Neural progenitor cell (in vitro differentiated cells): ENCODE results near the gene MAML3. TPM values are rescaled to one million over a fixed set of nuclear protein-coding genes. Genes with fewer than 3 reads are reported as not detected.
A peak's percentile ranks its signal among the peaks of the same experiment; 100 is the strongest.

Experiments used
- DNase-seq: peaks from one replicate; pipeline ENCODE4 v3.0.0-alpha.2; 2016; ENCODE audit warnings: low spot score
- H2AFZ ChIP-seq: fragments of 200-600 bp; sonication (generic); replicated peaks from 2 replicates; pipeline ENCODE4 v1.6.1; 2016; ENCODE audit warnings: antibody characterized with exemption
- H3F3A ChIP-seq: fragments of 200-600 bp; sonication (generic); 2 replicates; pipeline ENCODE4 v1.6.1; 2016; ENCODE audit warnings: antibody characterized with exemption, low read depth
- H3K27ac ChIP-seq: fragments of 200-600 bp; sonication (generic); 2 replicates; pipeline ENCODE4 v1.5.1; 2016; ENCODE audit warnings: mild to moderate bottlenecking
- H3K27me3 ChIP-seq: fragments of 200-600 bp; sonication (generic); 2 replicates; pipeline ENCODE4 v1.6.1; 2016; ENCODE audit warnings: mild to moderate bottlenecking, moderate library complexity
- H3K36me3 ChIP-seq: fragments of 200-600 bp; sonication (generic); 2 replicates; pipeline ENCODE4 v1.5.1; 2016
- H3K4me1 ChIP-seq: fragments of 200-600 bp; sonication (generic); 2 replicates; pipeline ENCODE4 v1.6.1; 2016; ENCODE audit warnings: mixed run types
- H3K4me2 ChIP-seq: fragments of 200-600 bp; sonication (generic); 2 replicates; pipeline ENCODE4 v1.6.1; 2016
- H3K4me3 ChIP-seq: fragments of 200-600 bp; sonication (generic); 2 replicates; pipeline ENCODE4 v1.5.1; 2016
- H3K79me2 ChIP-seq: fragments of 200-600 bp; sonication (generic); 2 replicates; pipeline ENCODE4 v1.6.1; 2016; ENCODE audit warnings: low read depth
- H3K9ac ChIP-seq: fragments of 200-600 bp; sonication (generic); 2 replicates; pipeline ENCODE4 v1.6.1; 2016
- H3K9me3 ChIP-seq: fragments of 200-600 bp; sonication (generic); 2 replicates; pipeline ENCODE4 v1.5.1; 2016; ENCODE audit warnings: low read depth
- H4K20me1 ChIP-seq: fragments of 200-600 bp; sonication (generic); 2 replicates; pipeline ENCODE4 v1.6.1; 2016; ENCODE audit warnings: low read depth
- H3K27ac Mint-ChIP-seq: 3 replicates; pipeline ENCODE4 v1.8.0; 2021; ENCODE audit warnings: mixed read lengths
- H3K27me3 Mint-ChIP-seq: 2 replicates; pipeline ENCODE4 v1.8.0; 2022; ENCODE audit warnings: low read depth, mild to moderate bottlenecking, inconsistent platforms, moderate library complexity, mixed read lengths; ENCODE audit not compliant: insufficient read depth
- H3K36me3 Mint-ChIP-seq: 3 replicates; pipeline ENCODE4 v1.8.0; 2021; ENCODE audit warnings: mixed read lengths
- H3K4me1 Mint-ChIP-seq: 3 replicates; pipeline ENCODE4 v1.8.0; 2021; ENCODE audit warnings: mixed read lengths
- H3K4me3 Mint-ChIP-seq: 3 replicates; pipeline ENCODE4 v1.8.0; 2021; ENCODE audit warnings: mild to moderate bottlenecking, moderate library complexity, mixed read lengths
- H3K9me3 Mint-ChIP-seq: 3 replicates; pipeline ENCODE4 v1.8.0; 2020; ENCODE audit warnings: mixed read lengths
- EZH2 ChIP-seq: fragments of 200-600 bp; sonication (generic); IDR thresholded peaks from 2 replicates; pipeline ENCODE4 v1.6.1; 2017; ENCODE audit warnings: antibody characterized with exemption, mild to moderate bottlenecking, moderate library complexity
- EZH2phosphoT487 ChIP-seq: fragments of 200-600 bp; sonication (generic); IDR thresholded peaks from 2 replicates; pipeline ENCODE4 v1.6.1; 2017; ENCODE audit warnings: antibody characterized with exemption
- total RNA-seq: library from RNA; depleted of rRNA; stranded (reverse); fragments of >200 nt; gene quantifications from 2 replicates; pipeline ENCODE4 v1.2.3, GENCODE V29; 2015; ENCODE audit warnings: low replicate concordance
- TF ChIP-seq, protein P1 (sequence below): fragments of 200-600 bp; sonication (generic); IDR thresholded peaks from 2 replicates; pipeline ENCODE4 v1.5.1; 2017; ENCODE audit warnings: antibody characterized with exemption, mild to moderate bottlenecking

The MAML3 gene
- total RNA-seq, 1 donor from 2014 or later, result 14.4 TPM

DNA sequence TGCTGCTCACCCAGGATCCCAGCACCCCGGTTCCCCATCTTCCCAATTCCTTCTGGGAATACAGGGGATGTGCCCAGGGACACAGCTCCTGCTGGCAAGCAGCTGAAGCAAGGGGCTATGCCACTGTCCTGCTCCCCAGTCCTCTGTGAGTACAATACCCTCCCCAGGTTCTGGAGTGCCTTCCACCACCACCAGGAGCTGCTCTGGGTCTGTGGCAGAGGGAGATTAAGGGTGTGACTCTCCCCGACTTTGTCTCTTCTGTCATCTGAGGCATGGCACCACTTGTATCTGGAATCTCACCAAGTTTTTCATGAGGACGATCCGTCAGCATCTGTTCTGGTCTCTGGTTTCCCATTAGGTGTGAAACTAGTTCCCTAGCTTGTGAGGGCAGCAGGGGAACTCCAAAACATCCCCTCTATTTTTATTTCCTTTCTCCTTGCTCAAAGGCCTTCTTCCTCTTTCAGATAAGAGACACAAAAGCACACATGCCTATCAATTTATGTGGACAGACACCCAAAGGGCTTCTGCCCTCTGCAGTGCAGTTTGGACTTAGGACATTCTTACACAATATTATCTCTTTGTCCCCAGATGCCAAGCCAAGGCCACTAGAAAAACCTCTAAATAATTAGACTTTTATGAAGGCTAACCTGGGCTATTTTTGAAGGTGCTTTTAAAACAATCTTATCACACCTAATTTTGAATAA, 461.5 kb downstream of the MAML3 start:
- Histone ChIP-seq H3K4me3 (no peak overlapping the region), H3K4me2 (no peak overlapping the region), H3K4me1 (no peaks in the 10 kb centered on the region), H3K36me3 (no peaks in the 10 kb centered on the region), H2AFZ (no peak overlapping the region), H4K20me1 (no peaks in the 10 kb centered on the region), H3K27ac (no peak overlapping the region), H3F3A (no peaks in the 10 kb centered on the region), H3K9ac (no peak overlapping the region), H3K79me2 (no peaks in the 10 kb centered on the region), H3K27me3 (no peaks in the 10 kb centered on the region), H3K9me3 (no peaks in the 10 kb centered on the region)
- peaks cover 3% of the 10 kb centered on the region for H3K9me3 Mint-ChIP-seq
- H3K36me3 Mint-ChIP-seq, result peaks cover 4% of the 10 kb centered on the region
- TF ChIP-seq EZH2, result no peak
- TF ChIP-seq, protein P1, sequence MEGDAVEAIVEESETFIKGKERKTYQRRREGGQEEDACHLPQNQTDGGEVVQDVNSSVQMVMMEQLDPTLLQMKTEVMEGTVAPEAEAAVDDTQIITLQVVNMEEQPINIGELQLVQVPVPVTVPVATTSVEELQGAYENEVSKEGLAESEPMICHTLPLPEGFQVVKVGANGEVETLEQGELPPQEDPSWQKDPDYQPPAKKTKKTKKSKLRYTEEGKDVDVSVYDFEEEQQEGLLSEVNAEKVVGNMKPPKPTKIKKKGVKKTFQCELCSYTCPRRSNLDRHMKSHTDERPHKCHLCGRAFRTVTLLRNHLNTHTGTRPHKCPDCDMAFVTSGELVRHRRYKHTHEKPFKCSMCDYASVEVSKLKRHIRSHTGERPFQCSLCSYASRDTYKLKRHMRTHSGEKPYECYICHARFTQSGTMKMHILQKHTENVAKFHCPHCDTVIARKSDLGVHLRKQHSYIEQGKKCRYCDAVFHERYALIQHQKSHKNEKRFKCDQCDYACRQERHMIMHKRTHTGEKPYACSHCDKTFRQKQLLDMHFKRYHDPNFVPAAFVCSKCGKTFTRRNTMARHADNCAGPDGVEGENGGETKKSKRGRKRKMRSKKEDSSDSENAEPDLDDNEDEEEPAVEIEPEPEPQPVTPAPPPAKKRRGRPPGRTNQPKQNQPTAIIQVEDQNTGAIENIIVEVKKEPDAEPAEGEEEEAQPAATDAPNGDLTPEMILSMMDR, result peak; percentile 39
- peaks cover 13% of the 10 kb centered on the region for H3K4me1 Mint-ChIP-seq
- peaks cover 14% of the 10 kb centered on the region for H3K27me3 Mint-ChIP-seq
- H3K4me3 Mint-ChIP-seq, result no peak overlapping the region
- DNase-seq, result peak; percentile 24
- H3K27ac Mint-ChIP-seq, result no peak overlapping the region

DNA sequence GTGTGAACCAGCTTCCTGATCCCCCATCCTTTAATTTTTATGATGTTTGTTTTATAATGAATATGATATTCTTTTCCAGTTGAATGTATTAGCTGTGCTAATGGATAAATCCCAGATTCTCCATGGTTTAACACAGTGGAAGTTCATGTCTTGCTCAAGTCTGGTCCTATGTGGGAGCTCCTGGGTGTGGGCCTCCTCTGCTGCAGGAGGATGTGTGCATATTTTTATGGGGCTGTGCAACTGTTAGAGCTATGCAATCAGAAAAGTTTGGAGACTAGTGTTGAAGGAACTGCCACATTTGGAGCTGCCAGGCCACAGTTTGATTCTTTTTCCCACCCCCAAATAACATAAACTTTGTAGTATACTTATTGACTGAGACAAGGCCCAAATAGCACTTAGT, 463.6 kb downstream of the MAML3 start:
- H3K36me3 Mint-ChIP-seq, result peaks cover 10% of the 10 kb centered on the region
- no peak overlapping the region for H3K9ac ChIP-seq
- H3K27me3 Mint-ChIP-seq, result peaks cover 11% of the 10 kb centered on the region
- TF ChIP-seq EZH2 (no peak), EZH2phosphoT487 (no peak)
- TF ChIP-seq, protein P1, result no peak
- H3K79me2 ChIP-seq, result no peaks in the 10 kb centered on the region
- DNase-seq, result no peak
- no peaks in the 10 kb centered on the region for H4K20me1 ChIP-seq
- no peaks in the 10 kb centered on the region for H3K27me3 ChIP-seq
- no peaks in the 10 kb centered on the region for H3K36me3 ChIP-seq
- no peaks in the 10 kb centered on the region for H3K4me1 ChIP-seq
- no peak overlapping the region for H3K4me3 Mint-ChIP-seq
- H3F3A ChIP-seq, result no peaks in the 10 kb centered on the region
- H3K9me3 Mint-ChIP-seq, result no peaks in the 10 kb centered on the region
- H3K4me1 Mint-ChIP-seq, result peaks cover 13% of the 10 kb centered on the region
- no peak overlapping the region for H3K27ac ChIP-seq
- no peaks in the 10 kb centered on the region for H3K9me3 ChIP-seq
- no peak overlapping the region for H3K4me2 ChIP-seq
- H3K27ac Mint-ChIP-seq, result no peak overlapping the region
- no peak overlapping the region for H3K4me3 ChIP-seq
- no peak overlapping the region for H2AFZ ChIP-seq

DNA sequence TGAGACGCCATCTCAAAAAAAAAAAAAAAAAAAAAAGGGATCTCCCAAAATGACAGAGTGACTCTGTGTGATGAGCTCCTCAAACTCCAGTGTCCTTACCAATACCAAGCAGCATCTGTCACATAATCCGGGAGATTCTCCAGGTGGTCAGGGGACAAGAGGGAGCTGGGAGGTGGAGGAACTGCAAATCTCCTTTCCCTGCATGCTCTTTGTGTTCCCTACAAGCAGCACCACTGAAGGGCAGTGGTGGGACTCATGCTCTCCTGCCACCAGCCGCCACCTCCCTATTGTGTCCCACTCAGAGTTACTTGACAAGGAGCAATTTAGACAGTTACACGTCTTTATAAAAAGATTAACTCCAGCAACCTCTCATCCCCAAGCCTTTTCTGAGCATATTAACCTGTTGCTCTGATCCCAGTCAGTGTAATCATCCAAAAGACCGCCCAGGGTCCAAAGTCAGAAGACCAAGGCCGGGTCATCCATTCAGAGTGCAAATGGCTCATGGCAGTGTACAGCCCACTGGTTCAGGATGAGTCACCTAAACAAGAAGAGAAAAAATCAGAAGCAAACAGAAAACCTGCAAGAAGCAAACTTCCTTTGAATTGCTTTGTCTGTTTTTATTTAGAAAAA, 464.8 kb downstream of the MAML3 start:
- Histone ChIP-seq H3K4me1 (no peaks in the 10 kb centered on the region), H2AFZ (no peak overlapping the region), H4K20me1 (no peaks in the 10 kb centered on the region), H3K36me3 (no peaks in the 10 kb centered on the region), H3K4me3 (no peak overlapping the region), H3K4me2 (no peak overlapping the region), H3K27ac (no peak overlapping the region), H3K9me3 (no peaks in the 10 kb centered on the region), H3F3A (no peaks in the 10 kb centered on the region), H3K9ac (no peak overlapping the region), H3K27me3 (no peaks in the 10 kb centered on the region), H3K79me2 (no peaks in the 10 kb centered on the region)
- no peak for DNase-seq
- Mint-ChIP-seq H3K27me3 (peaks cover 19% of the 10 kb centered on the region), H3K4me3 (no peak overlapping the region), H3K9me3 (peaks cover 11% of the 10 kb centered on the region), H3K27ac (peak overlapping the region; percentile 46), H3K36me3 (peaks cover 17% of the 10 kb centered on the region), H3K4me1 (peaks cover 13% of the 10 kb centered on the region)
- TF ChIP-seq EZH2, result no peak
- TF ChIP-seq EZH2phosphoT487, result no peak
- TF ChIP-seq, protein P1, result no peak
